WTC11 (cell line): ENCODE results near the gene ICA1L. TPM values are rescaled to one million over a fixed set of nuclear protein-coding genes. Genes with fewer than 3 reads are reported as not detected.

Experiments
- ATAC-seq: fragments of 200-7000 bp; cut with Tn5 transposase; 2 replicates; pipeline ENCODE4 v1.10.0; 2021; ENCODE audit warnings: mild to moderate bottlenecking, moderate library complexity
- CTCF ChIA-PET: fragments of 300-600 bp; sonication (Branson Sonifier 250); formaldehyde crosslinking; loops from one replicate; lab custom pipeline; 2021; ENCODE audit warnings: antibody characterized with exemption; lab: Charles Lee
- POLR2A ChIA-PET: fragments of 350-600 bp; sonication (Branson Sonifier 250); formaldehyde crosslinking; loops from one replicate; lab custom pipeline; 2021; ENCODE audit warnings: antibody characterized with exemption; lab: Charles Lee
- DNase-seq: peaks from one replicate; pipeline ENCODE4 v3.0.0; 2021; ENCODE audit warnings: low spot score
- H3K27ac Mint-ChIP-seq: 2 replicates; pipeline ENCODE4 v1.8.0; 2021; ENCODE audit warnings: mixed read lengths
- H3K27me3 Mint-ChIP-seq: 2 replicates; pipeline ENCODE4 v1.8.0; 2021; ENCODE audit warnings: low read depth, mild to moderate bottlenecking, moderate library complexity, mixed read lengths
- H3K36me3 Mint-ChIP-seq: 2 replicates; pipeline ENCODE4 v1.8.0; 2021; ENCODE audit warnings: mixed read lengths
- H3K4me1 Mint-ChIP-seq: 2 replicates; pipeline ENCODE4 v1.8.0; 2022; ENCODE audit warnings: mixed read lengths
- H3K4me3 Mint-ChIP-seq: 2 replicates; pipeline ENCODE4 v1.8.0; 2021; ENCODE audit warnings: mild to moderate bottlenecking, moderate library complexity, mixed read lengths
- H3K9me3 Mint-ChIP-seq: 2 replicates; pipeline ENCODE4 v1.8.0; 2021; ENCODE audit warnings: mixed read lengths
- ETV6 ChIP-seq: sonication (generic); formaldehyde crosslinking; IDR thresholded peaks from 2 replicates; pipeline ENCODE4 v1.8.1; 2022; ENCODE audit warnings: mild to moderate bottlenecking, missing genetic modification reagents
- IRF2 ChIP-seq: sonication (generic); formaldehyde crosslinking; IDR thresholded peaks from 2 replicates; pipeline ENCODE4 v1.8.0; 2022; ENCODE audit warnings: low read depth, missing genetic modification reagents, borderline replicate concordance
- JUN ChIP-seq: sonication (generic); formaldehyde crosslinking; IDR thresholded peaks from 2 replicates; pipeline ENCODE4 v1.8.0; 2023; ENCODE audit warnings: mild to moderate bottlenecking, missing genetic modification reagents
- SMAD4 ChIP-seq: sonication (generic); formaldehyde crosslinking; IDR thresholded peaks from 2 replicates; pipeline ENCODE4 v1.8.0; 2022; ENCODE audit warnings: mild to moderate bottlenecking, missing genetic modification reagents
- TEAD1 ChIP-seq: sonication (generic); formaldehyde crosslinking; IDR thresholded peaks from 2 replicates; pipeline ENCODE4 v1.8.0; 2022; ENCODE audit warnings: mild to moderate bottlenecking, missing genetic modification reagents
- TP53 ChIP-seq: sonication (generic); formaldehyde crosslinking; IDR thresholded peaks from 2 replicates; pipeline ENCODE4 v1.8.1; 2023; ENCODE audit warnings: mild to moderate bottlenecking, missing genetic modification reagents
- ZNF219 ChIP-seq: sonication (generic); formaldehyde crosslinking; IDR thresholded peaks from 2 replicates; pipeline ENCODE4 v1.8.0; 2023; ENCODE audit warnings: missing genetic modification reagents, mild to moderate bottlenecking, borderline replicate concordance
- ZNF317 ChIP-seq: sonication (generic); formaldehyde crosslinking; IDR thresholded peaks from 2 replicates; pipeline ENCODE4 v1.8.1; 2023; ENCODE audit warnings: low read depth, mild to moderate bottlenecking, moderate library complexity, missing genetic modification reagents, borderline replicate concordance
- total RNA-seq: library from RNA; stranded (reverse); gene quantifications from 3 replicates; pipeline ENCODE4 v1.2.3, GENCODE V29; 2021
- TF ChIP-seq, protein P1 (sequence below): sonication (generic); formaldehyde crosslinking; IDR thresholded peaks from 2 replicates; pipeline ENCODE4 v1.8.1; 2023; ENCODE audit warnings: mild to moderate bottlenecking, missing genetic modification reagents, borderline replicate concordance
- TF ChIP-seq, protein P2 (sequence below): sonication (generic); formaldehyde crosslinking; IDR thresholded peaks from 2 replicates; pipeline ENCODE4 v1.8.1; 2023; ENCODE audit warnings: mild to moderate bottlenecking, missing genetic modification reagents, moderate library complexity
- TF ChIP-seq, protein P3 (sequence below): sonication (generic); formaldehyde crosslinking; IDR thresholded peaks from 2 replicates; pipeline ENCODE4 v1.8.0; 2023; ENCODE audit warnings: mild to moderate bottlenecking, missing genetic modification reagents
- TF ChIP-seq, protein P4 (sequence below): sonication (generic); formaldehyde crosslinking; IDR thresholded peaks from 2 replicates; pipeline ENCODE4 v1.8.1; 2022; ENCODE audit warnings: mild to moderate bottlenecking, missing genetic modification reagents, moderate library complexity, borderline replicate concordance
- TF ChIP-seq, protein P5 (sequence below): sonication (generic); formaldehyde crosslinking; IDR thresholded peaks from 2 replicates; pipeline ENCODE4 v1.8.1; 2022; ENCODE audit warnings: low read depth, missing genetic modification reagents, borderline replicate concordance
- TF ChIP-seq, protein P6 (sequence below): fragments of 250-450 bp; sonication (Bioruptor Pico); IDR thresholded peaks from 2 replicates; pipeline ENCODE4 v1.9.0; 2021; ENCODE audit warnings: mild to moderate bottlenecking, borderline replicate concordance

Gene ICA1L
- total RNA-seq, 1 experiment from 2014 or later = 3.1 TPM

DNA sequence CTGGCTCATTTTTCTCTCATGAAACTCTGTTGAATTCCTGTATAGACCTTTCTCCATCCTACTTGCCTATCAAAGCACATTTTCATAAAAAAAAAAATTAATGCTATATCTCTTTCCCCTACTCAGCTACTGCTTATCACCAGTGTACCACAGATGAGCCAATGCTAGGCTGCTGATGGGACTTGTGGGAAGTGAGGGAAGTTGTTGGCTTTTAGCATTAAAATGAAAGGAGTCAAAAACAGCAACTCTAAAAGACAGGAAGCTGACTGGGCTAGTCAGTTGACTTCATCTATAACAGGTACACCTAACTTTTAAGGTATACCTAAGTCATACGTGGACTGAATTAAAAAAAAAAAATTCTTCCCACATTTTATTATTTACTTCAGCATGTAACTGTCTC lies 134.7 kb downstream of the ICA1L start:
- peaks cover 18% of the 10 kb centered on the region for H3K9me3 Mint-ChIP-seq
- no peak overlapping the region for H3K27ac Mint-ChIP-seq
- H3K4me1 Mint-ChIP-seq = no peaks in the 10 kb centered on the region
- CTCF ChIA-PET = no interaction called here
- H3K4me3 Mint-ChIP-seq = no peak overlapping the region
- TF ChIP-seq ZNF219 (CRISPR knock-in tag) (no peak), SMAD4 (CRISPR knock-in tag) (no peak), ZNF317 (CRISPR knock-in tag) (no peak)
- TF ChIP-seq, protein P1, sequence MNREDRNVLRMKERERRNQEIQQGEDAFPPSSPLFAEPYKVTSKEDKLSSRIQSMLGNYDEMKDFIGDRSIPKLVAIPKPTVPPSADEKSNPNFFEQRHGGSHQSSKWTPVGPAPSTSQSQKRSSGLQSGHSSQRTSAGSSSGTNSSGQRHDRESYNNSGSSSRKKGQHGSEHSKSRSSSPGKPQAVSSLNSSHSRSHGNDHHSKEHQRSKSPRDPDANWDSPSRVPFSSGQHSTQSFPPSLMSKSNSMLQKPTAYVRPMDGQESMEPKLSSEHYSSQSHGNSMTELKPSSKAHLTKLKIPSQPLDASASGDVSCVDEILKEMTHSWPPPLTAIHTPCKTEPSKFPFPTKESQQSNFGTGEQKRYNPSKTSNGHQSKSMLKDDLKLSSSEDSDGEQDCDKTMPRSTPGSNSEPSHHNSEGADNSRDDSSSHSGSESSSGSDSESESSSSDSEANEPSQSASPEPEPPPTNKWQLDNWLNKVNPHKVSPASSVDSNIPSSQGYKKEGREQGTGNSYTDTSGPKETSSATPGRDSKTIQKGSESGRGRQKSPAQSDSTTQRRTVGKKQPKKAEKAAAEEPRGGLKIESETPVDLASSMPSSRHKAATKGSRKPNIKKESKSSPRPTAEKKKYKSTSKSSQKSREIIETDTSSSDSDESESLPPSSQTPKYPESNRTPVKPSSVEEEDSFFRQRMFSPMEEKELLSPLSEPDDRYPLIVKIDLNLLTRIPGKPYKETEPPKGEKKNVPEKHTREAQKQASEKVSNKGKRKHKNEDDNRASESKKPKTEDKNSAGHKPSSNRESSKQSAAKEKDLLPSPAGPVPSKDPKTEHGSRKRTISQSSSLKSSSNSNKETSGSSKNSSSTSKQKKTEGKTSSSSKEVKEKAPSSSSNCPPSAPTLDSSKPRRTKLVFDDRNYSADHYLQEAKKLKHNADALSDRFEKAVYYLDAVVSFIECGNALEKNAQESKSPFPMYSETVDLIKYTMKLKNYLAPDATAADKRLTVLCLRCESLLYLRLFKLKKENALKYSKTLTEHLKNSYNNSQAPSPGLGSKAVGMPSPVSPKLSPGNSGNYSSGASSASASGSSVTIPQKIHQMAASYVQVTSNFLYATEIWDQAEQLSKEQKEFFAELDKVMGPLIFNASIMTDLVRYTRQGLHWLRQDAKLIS (CRISPR knock-in tag) = no peak
- TF ChIP-seq, protein P2, sequence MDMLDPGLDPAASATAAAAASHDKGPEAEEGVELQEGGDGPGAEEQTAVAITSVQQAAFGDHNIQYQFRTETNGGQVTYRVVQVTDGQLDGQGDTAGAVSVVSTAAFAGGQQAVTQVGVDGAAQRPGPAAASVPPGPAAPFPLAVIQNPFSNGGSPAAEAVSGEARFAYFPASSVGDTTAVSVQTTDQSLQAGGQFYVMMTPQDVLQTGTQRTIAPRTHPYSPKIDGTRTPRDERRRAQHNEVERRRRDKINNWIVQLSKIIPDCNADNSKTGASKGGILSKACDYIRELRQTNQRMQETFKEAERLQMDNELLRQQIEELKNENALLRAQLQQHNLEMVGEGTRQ (CRISPR knock-in tag) = no peak
- TF ChIP-seq, protein P3, sequence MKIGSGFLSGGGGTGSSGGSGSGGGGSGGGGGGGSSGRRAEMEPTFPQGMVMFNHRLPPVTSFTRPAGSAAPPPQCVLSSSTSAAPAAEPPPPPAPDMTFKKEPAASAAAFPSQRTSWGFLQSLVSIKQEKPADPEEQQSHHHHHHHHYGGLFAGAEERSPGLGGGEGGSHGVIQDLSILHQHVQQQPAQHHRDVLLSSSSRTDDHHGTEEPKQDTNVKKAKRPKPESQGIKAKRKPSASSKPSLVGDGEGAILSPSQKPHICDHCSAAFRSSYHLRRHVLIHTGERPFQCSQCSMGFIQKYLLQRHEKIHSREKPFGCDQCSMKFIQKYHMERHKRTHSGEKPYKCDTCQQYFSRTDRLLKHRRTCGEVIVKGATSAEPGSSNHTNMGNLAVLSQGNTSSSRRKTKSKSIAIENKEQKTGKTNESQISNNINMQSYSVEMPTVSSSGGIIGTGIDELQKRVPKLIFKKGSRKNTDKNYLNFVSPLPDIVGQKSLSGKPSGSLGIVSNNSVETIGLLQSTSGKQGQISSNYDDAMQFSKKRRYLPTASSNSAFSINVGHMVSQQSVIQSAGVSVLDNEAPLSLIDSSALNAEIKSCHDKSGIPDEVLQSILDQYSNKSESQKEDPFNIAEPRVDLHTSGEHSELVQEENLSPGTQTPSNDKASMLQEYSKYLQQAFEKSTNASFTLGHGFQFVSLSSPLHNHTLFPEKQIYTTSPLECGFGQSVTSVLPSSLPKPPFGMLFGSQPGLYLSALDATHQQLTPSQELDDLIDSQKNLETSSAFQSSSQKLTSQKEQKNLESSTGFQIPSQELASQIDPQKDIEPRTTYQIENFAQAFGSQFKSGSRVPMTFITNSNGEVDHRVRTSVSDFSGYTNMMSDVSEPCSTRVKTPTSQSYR (CRISPR knock-in tag) = no peak
- TF ChIP-seq, protein P4, sequence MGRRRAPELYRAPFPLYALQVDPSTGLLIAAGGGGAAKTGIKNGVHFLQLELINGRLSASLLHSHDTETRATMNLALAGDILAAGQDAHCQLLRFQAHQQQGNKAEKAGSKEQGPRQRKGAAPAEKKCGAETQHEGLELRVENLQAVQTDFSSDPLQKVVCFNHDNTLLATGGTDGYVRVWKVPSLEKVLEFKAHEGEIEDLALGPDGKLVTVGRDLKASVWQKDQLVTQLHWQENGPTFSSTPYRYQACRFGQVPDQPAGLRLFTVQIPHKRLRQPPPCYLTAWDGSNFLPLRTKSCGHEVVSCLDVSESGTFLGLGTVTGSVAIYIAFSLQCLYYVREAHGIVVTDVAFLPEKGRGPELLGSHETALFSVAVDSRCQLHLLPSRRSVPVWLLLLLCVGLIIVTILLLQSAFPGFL (CRISPR knock-in tag) = no peak
- POLR2A ChIA-PET = no interaction called here
- ATAC-seq = no peak
- DNase-seq = no peak
- peaks cover 35% of the 10 kb centered on the region for H3K36me3 Mint-ChIP-seq
- H3K27me3 Mint-ChIP-seq = no peaks in the 10 kb centered on the region

DNA sequence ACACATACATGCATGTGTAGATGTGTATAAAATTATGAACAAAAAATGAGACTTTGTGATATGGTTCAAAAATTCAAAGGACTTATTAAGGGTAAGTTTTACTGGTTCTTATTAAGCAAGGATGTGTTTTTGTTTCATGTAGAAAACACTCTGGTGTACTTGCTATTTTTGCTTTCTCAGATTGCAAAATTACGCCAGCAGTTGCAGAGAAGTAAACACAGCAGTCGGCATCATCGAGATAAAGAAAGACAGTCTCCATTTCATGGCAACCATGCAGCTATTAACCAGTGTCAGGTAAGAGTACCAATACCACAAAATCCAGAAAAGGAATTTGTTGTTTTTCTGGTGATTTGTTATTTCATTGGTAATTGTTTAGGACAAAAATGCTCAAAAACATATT lies 145.5 kb downstream of the ICA1L start:
- Mint-ChIP-seq H3K27ac (no peak overlapping the region), H3K4me1 (no peaks in the 10 kb centered on the region), H3K4me3 (no peak overlapping the region), H3K9me3 (peaks cover 5% of the 10 kb centered on the region), H3K36me3 (peaks cover 14% of the 10 kb centered on the region), H3K27me3 (no peaks in the 10 kb centered on the region)
- ChIA-PET CTCF (no interaction called here), POLR2A (no interaction called here)
- DNase-seq (no peak), ATAC-seq (no peak)
- TF ChIP-seq IRF2 = no peak
- TF ChIP-seq JUN (CRISPR knock-in tag) = no peak
- no peak for TF ChIP-seq ETV6 (CRISPR knock-in tag)
- no peak for TF ChIP-seq TEAD1 (CRISPR knock-in tag)
- TF ChIP-seq, protein P3 (CRISPR knock-in tag) = no peak
- TF ChIP-seq, protein P5, sequence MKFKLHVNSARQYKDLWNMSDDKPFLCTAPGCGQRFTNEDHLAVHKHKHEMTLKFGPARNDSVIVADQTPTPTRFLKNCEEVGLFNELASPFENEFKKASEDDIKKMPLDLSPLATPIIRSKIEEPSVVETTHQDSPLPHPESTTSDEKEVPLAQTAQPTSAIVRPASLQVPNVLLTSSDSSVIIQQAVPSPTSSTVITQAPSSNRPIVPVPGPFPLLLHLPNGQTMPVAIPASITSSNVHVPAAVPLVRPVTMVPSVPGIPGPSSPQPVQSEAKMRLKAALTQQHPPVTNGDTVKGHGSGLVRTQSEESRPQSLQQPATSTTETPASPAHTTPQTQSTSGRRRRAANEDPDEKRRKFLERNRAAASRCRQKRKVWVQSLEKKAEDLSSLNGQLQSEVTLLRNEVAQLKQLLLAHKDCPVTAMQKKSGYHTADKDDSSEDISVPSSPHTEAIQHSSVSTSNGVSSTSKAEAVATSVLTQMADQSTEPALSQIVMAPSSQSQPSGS (CRISPR knock-in tag) = no peak
- no peak for TF ChIP-seq TP53 (CRISPR knock-in tag)
- TF ChIP-seq, protein P6, sequence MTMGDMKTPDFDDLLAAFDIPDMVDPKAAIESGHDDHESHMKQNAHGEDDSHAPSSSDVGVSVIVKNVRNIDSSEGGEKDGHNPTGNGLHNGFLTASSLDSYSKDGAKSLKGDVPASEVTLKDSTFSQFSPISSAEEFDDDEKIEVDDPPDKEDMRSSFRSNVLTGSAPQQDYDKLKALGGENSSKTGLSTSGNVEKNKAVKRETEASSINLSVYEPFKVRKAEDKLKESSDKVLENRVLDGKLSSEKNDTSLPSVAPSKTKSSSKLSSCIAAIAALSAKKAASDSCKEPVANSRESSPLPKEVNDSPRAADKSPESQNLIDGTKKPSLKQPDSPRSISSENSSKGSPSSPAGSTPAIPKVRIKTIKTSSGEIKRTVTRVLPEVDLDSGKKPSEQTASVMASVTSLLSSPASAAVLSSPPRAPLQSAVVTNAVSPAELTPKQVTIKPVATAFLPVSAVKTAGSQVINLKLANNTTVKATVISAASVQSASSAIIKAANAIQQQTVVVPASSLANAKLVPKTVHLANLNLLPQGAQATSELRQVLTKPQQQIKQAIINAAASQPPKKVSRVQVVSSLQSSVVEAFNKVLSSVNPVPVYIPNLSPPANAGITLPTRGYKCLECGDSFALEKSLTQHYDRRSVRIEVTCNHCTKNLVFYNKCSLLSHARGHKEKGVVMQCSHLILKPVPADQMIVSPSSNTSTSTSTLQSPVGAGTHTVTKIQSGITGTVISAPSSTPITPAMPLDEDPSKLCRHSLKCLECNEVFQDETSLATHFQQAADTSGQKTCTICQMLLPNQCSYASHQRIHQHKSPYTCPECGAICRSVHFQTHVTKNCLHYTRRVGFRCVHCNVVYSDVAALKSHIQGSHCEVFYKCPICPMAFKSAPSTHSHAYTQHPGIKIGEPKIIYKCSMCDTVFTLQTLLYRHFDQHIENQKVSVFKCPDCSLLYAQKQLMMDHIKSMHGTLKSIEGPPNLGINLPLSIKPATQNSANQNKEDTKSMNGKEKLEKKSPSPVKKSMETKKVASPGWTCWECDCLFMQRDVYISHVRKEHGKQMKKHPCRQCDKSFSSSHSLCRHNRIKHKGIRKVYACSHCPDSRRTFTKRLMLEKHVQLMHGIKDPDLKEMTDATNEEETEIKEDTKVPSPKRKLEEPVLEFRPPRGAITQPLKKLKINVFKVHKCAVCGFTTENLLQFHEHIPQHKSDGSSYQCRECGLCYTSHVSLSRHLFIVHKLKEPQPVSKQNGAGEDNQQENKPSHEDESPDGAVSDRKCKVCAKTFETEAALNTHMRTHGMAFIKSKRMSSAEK (CRISPR knock-in tag) = no peak
